ENCODE data around the gene RELB. TPM values are rescaled to one million over a fixed set of nuclear protein-coding genes. Genes with fewer than 3 reads are reported as not detected.

Gene RELB
- total and polyA plus RNA-seq, 7 donors = 6.5 to 44.0 (median 13.2) TPM

DNA sequence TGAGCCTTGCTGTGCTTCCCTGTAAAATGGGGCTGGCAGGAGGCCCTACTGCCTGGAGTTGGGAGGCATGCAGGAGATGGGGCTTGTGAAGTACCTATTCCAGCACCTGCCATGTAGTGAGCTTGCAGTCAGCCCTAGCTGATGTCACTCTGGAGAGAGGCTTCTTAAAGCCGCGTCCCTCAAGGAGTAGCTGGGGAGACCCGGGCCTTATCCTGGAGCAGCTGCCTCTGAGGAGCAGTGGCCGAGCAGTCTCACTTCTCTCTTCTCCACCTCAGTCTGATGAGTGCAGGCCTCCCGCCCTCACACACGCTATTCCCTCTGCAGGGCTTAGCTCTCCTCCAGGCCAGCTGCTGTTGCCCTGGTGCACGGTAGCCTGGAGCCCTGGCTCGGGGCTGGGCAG is 55.6 kb downstream of the RELB start:
- Histone ChIP-seq H3K36me3 (ENCODE audit: insufficient read depth in 1 of 2, low read depth in 1 of 2) (peaks cover 12 to 100% of the 10 kb centered on the region in 2 donors), H3K9me3 (no peaks in the 10 kb centered on the region), H3K4me3 (no peak overlapping the region), H3K4me1 (no peaks in the 10 kb centered on the region), H3K27ac (no peak overlapping the region), H3K27me3 (ENCODE audit: insufficient read depth in 3 of 3, low read length in 2 of 3) (no peaks in the 10 kb centered on the region)
- TF ChIP-seq, protein P1, sequence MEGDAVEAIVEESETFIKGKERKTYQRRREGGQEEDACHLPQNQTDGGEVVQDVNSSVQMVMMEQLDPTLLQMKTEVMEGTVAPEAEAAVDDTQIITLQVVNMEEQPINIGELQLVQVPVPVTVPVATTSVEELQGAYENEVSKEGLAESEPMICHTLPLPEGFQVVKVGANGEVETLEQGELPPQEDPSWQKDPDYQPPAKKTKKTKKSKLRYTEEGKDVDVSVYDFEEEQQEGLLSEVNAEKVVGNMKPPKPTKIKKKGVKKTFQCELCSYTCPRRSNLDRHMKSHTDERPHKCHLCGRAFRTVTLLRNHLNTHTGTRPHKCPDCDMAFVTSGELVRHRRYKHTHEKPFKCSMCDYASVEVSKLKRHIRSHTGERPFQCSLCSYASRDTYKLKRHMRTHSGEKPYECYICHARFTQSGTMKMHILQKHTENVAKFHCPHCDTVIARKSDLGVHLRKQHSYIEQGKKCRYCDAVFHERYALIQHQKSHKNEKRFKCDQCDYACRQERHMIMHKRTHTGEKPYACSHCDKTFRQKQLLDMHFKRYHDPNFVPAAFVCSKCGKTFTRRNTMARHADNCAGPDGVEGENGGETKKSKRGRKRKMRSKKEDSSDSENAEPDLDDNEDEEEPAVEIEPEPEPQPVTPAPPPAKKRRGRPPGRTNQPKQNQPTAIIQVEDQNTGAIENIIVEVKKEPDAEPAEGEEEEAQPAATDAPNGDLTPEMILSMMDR (IDR thresholded peaks at IDR 0.05) = no peak
- no peak for DNase-seq
- peak in 1 of 4 donors; percentile 2 for ATAC-seq
- intact Hi-C loops (cut with DNase I) = loop anchor here (5.0 to 10.0 kb wide), 2 partner anchors 150 to 152 kb away; partner anchors contain the start of gene APOE (in 2 of the 2)
- 85 to 90% (median 88%) methylated on average over 8 of the region's 8 CpGs for WGBS, 3 donors

DNA sequence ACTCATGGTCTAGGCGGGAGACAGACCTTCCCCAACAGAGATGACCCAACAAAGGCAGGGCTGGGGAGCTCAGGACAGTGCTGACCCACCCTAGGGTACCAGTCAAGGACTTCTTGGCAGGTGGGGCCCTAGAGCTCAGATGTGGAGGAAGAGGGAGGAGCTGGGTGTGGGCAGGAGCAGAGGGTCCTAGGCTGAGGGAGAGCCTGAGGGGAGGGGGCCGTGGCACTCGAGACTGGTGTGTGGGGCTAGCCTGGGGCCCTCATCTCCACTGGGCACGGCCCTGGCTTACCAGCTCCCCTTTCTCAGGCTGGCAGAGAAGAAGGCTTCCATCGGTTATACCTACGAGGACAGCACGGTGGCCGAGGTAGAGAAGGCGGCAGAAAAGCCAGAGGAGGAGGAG is 56.2 kb downstream of the RELB start:
- 84 to 87% (median 85%) methylated on average over 8 to 9 of the region's 9 CpGs for WGBS, 3 donors
- DNase-seq = no peak
- peaks cover 12 to 100% of the 10 kb centered on the region in 2 donors for H3K36me3 ChIP-seq (ENCODE audit: insufficient read depth in 1 of 2, low read depth in 1 of 2)
- no peaks in the 10 kb centered on the region for H3K27me3 ChIP-seq (ENCODE audit: insufficient read depth in 3 of 3, low read length in 2 of 3)
- no peak overlapping the region for H3K4me3 ChIP-seq
- intact Hi-C loops (cut with DNase I) = loop anchor here (5.0 to 10.0 kb wide), 2 partner anchors 150 to 153 kb away; partner anchors contain the start of gene APOE (in 2 of the 2)
- peak in 1 of 4 donors; percentile 4 for ATAC-seq
- no peak overlapping the region for H3K27ac ChIP-seq
- H3K4me1 ChIP-seq = no peaks in the 10 kb centered on the region
- TF ChIP-seq, protein P1 (IDR thresholded peaks at IDR 0.05) = no peak
- H3K9me3 ChIP-seq = no peaks in the 10 kb centered on the region

DNA sequence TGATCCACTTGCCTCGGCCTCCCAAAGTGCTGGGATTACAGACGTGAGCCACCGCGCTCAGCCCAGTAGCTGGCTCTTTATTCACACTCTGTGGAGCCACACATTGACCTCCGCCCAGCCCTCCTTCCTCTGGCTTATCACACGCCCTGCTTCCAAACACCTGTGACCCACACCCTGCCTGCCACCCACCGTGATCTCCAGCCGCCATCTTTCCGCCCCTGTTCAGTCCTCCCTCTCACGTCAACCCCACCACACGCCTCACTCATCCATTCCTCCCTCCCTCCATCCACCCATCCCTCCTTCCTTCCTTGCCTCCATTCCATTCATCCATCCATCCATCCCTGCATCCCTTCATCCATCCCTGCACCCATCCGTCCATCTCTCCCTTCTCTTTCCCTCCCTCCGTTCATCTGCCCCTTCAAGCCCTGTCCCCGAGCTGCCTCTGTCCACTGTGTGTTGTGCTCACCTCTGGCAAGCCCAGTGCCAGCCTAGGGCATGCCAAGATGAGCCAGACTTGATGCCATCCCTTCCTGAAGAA is 57.4 kb downstream of the RELB start:
- TF ChIP-seq, protein P1 (IDR thresholded peaks at IDR 0.05) = no peak
- Histone ChIP-seq H3K9me3 (no peaks in the 10 kb centered on the region), H3K36me3 (ENCODE audit: insufficient read depth in 1 of 2, low read depth in 1 of 2) (peaks cover 13 to 100% of the 10 kb centered on the region in 2 donors), H3K4me3 (no peak overlapping the region), H3K4me1 (no peaks in the 10 kb centered on the region), H3K27ac (no peak overlapping the region), H3K27me3 (ENCODE audit: insufficient read depth in 3 of 3, low read length in 2 of 3) (no peaks in the 10 kb centered on the region)
- DNase-seq = no peak
- intact Hi-C loops (cut with DNase I) = loop anchor here (5.0 to 10.0 kb wide), 2 partner anchors 151 to 154 kb away; partner anchors contain the start of gene APOE (in 2 of the 2)
- peak in 2 of 4 donors; percentile 8 to 14 for ATAC-seq
- 84 to 86% (median 84%) methylated on average over 14 of the region's 14 CpGs for WGBS, 3 donors

DNA sequence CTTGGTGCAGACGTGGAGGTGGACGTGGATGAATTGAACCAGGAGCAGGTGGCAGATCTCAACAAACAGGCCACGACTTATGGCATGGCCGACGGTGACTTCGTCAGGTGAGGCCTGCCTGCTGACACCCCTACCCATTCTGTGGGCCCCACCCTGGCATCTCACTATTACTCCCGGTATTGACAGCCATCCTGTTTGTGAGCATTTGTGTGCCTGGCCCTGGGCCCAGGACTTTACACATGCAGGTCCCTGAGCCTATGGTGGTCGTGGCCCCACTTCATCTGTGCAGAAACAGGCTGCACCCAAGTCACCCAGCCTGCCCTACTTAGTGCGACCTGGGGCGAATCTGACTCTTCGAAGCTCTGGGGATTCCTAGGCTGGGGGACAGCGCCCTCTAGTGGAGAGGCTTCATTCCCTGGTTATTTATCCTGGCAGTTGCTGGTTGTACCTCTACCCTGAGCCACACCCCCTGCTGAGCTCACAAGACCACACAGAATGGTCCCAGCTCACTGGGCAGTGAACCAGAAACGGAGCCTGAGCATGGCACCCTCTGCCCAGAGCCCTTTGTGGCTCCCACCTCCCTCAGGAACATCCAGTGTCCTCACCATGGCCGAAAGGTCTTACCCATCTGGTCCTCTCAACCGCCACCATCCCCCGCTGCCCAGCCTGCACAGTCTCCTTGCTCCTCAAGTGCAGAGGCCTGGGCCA is 58.1 kb downstream of the RELB start:
- Histone ChIP-seq H3K9me3 (no peaks in the 10 kb centered on the region), H3K4me3 (no peak overlapping the region), H3K27me3 (ENCODE audit: insufficient read depth in 3 of 3, low read length in 2 of 3) (no peaks in the 10 kb centered on the region), H3K4me1 (no peaks in the 10 kb centered on the region), H3K27ac (no peak overlapping the region), H3K36me3 (ENCODE audit: insufficient read depth in 1 of 2, low read depth in 1 of 2) (peaks cover 11 to 100% of the 10 kb centered on the region in 2 donors)
- DNase-seq (peak; percentile 70 to 80), ATAC-seq (peak; percentile 62 to 83 (median 72))
- 56 to 64% (median 61%) methylated on average over 16 of the region's 16 CpGs for WGBS, 3 donors
- TF ChIP-seq, protein P1 (IDR thresholded peaks at IDR 0.05) = peak; percentile 87
- intact Hi-C loops (cut with DNase I) = loop anchor here (5.0 to 10.0 kb wide), 2 partner anchors 152 to 155 kb away; partner anchors contain the start of gene APOE (in 2 of the 2)
